ENCODE measurements around the gene VWA3B. TPM values are rescaled to one million over a fixed set of nuclear protein-coding genes. Genes with fewer than 3 reads are reported as not detected.
"Not testable (repeated sequence)": the region's sequence is repeated elsewhere in the genome, so short reads cannot be mapped to it uniquely, and the experiment has no call there.

VWA3B gene
- total RNA-seq, 1 donor from 2014 or later, result 0.52 TPM

DNA sequence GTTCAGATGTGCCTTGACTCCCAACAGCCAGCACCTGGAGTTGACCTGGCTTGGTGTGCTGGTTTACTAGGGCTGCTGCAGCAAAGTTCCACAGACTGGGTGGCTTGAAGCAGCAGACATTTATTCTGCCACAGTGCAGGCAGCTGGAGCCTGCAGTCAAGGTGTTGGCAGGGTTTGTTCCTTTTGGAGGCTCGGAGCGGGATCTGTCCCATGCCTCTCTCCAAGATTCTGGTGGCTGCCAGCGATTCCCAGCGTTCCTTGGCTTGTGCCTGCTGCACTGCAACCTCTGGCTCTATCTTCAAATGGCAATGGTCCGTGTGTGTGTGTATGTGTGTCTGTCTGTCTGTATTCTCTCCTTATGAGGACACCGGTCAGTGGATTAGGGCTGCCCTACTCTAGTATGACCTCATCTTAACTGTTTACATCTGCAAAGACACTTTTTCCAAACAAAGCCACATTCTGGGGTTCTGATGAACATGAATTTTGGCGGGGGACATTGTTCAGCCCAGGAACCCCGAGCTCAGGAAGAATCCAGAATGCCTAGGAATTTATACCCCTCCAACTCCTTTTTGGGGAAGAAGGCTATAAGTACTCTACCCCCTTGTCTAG is 46.5 kb upstream of the VWA3B start:
- peaks cover 20% of the 10 kb centered on the region for H3K9me3 ChIP-seq (replicated peaks)
- H3K27me3 ChIP-seq (ENCODE audit: low read depth), result no peaks in the 10 kb centered on the region
- H3K4me1 ChIP-seq, result peaks cover 19% of the 10 kb centered on the region
- no peak for TF ChIP-seq CTCF (IDR thresholded peaks at IDR 0.05; ENCODE audit: borderline replicate concordance)
- H3K27ac ChIP-seq (replicated peaks), result no peak overlapping the region
- intact Hi-C loops (cut with micrococcal nuclease), result no loop called here
- no peak overlapping the region for H3K4me3 ChIP-seq
- H3K36me3 ChIP-seq, result no peaks in the 10 kb centered on the region
- no peak for DNase-seq

GRCh38 chr2:98043101-98043500 is 43.9 kb upstream of the VWA3B start:
- Histone ChIP-seq H3K27me3 (ENCODE audit: low read depth) (no peaks in the 10 kb centered on the region), H3K9me3 (replicated peaks) (peaks cover 20% of the 10 kb centered on the region), H3K36me3 (no peaks in the 10 kb centered on the region), H3K4me3 (no peak overlapping the region), H3K4me1 (peaks cover 2% of the 10 kb centered on the region), H3K27ac (replicated peaks) (no peak overlapping the region)
- TF ChIP-seq CTCF (IDR thresholded peaks at IDR 0.05; ENCODE audit: borderline replicate concordance), result no peak
- DNase-seq, result no peak
- intact Hi-C loops (cut with micrococcal nuclease), result no loop called here

DNA sequence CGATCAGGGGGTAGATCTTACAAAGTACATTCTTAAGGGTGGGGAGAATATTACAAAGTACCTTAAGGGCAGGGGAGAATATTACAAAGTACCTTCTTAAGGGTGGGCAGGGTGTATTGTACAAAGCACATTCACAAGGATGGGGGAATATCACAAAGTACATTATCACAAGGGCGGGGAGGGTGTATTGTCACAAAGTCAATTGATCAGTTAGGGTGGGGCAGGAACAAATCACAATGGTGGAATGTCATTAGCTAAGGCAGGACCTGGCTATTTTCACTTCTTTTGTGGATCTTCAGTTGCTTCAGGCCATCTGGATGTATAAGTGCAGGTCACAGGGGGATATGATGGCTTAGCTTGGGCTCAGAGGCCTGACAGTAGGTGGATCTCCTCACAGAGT is 42.2 kb upstream of the VWA3B start:
- intact Hi-C loops (cut with micrococcal nuclease); H3K4me1 ChIP-seq; H3K27ac ChIP-seq (replicated peaks); DNase-seq; H3K27me3 ChIP-seq (ENCODE audit: low read depth); H3K36me3 ChIP-seq; H3K4me3 ChIP-seq: not testable (repeated sequence)
- peaks cover 20% of the 10 kb centered on the region for H3K9me3 ChIP-seq (replicated peaks)

GRCh38 chr2:98050070-98050469 is 36.9 kb upstream of the VWA3B start:
- no peak for TF ChIP-seq CTCF (IDR thresholded peaks at IDR 0.05; ENCODE audit: borderline replicate concordance)
- H3K4me1 ChIP-seq, result no peaks in the 10 kb centered on the region
- no peak overlapping the region for H3K27ac ChIP-seq (replicated peaks)
- no peak for DNase-seq
- intact Hi-C loops (cut with micrococcal nuclease), result no loop called here
- no peak overlapping the region for H3K4me3 ChIP-seq
- no peaks in the 10 kb centered on the region for H3K27me3 ChIP-seq (ENCODE audit: low read depth)
- H3K36me3 ChIP-seq, result no peaks in the 10 kb centered on the region
- H3K9me3 ChIP-seq (replicated peaks), result no peaks in the 10 kb centered on the region

GRCh38 chr2:98058191-98058975 is 28.6 kb upstream of the VWA3B start:
- peaks cover 4% of the 10 kb centered on the region for H3K9me3 ChIP-seq (replicated peaks)
- intact Hi-C loops (cut with micrococcal nuclease), result no loop called here
- no peaks in the 10 kb centered on the region for H3K36me3 ChIP-seq
- TF ChIP-seq CTCF (IDR thresholded peaks at IDR 0.05; ENCODE audit: borderline replicate concordance), result no peak
- no peak overlapping the region for H3K27ac ChIP-seq (replicated peaks)
- no peak for DNase-seq
- no peaks in the 10 kb centered on the region for H3K27me3 ChIP-seq (ENCODE audit: low read depth)
- H3K4me1 ChIP-seq, result no peaks in the 10 kb centered on the region
- no peak overlapping the region for H3K4me3 ChIP-seq

GRCh38 chr2:98060277-98060676 is 26.7 kb upstream of the VWA3B start:
- Histone ChIP-seq H3K27me3 (ENCODE audit: low read depth) (no peaks in the 10 kb centered on the region), H3K4me1 (no peaks in the 10 kb centered on the region), H3K4me3 (no peak overlapping the region), H3K9me3 (replicated peaks) (peaks cover 4% of the 10 kb centered on the region), H3K36me3 (no peaks in the 10 kb centered on the region), H3K27ac (replicated peaks) (no peak overlapping the region)
- DNase-seq, result no peak
- intact Hi-C loops (cut with micrococcal nuclease), result no loop called here
- TF ChIP-seq CTCF (IDR thresholded peaks at IDR 0.05; ENCODE audit: borderline replicate concordance), result no peak
